GM19438 (cell line): ENCODE data around the gene TMEM239.
A peak's percentile ranks its signal among the peaks of the same experiment; 100 is the strongest.

Experiments used
- ATAC-seq: cut with Tn5 transposase; IDR thresholded peaks from one replicate; pipeline ENCODE4 v1.9.1; 2021; ENCODE audit warnings: low read depth; ENCODE audit not compliant: unreplicated experiment

TMEM239 gene

GRCh38 chr20:2840967-2841531 lies 24.9 kb downstream of the TMEM239 start:
- peak; percentile 50 for ATAC-seq

GRCh38 chr20:2845607-2846006 lies 29.4 kb downstream of the TMEM239 start:
- no peak for ATAC-seq

- ATAC-seq, result no peak
These were observed 30.5 kb downstream of the TMEM239 start for GRCh38 chr20:2846698-2847097.

- ATAC-seq, result no peak
These were observed 31.6 kb downstream of the TMEM239 start for GRCh38 chr20:2847802-2848201.

GRCh38 chr20:2849529-2849928 lies 33.4 kb downstream of the TMEM239 start:
- no peak for ATAC-seq

GRCh38 chr20:2851086-2851485 lies 34.9 kb downstream of the TMEM239 start:
- no peak for ATAC-seq

- ATAC-seq, result no peak
These were observed 42.4 kb downstream of the TMEM239 start for GRCh38 chr20:2858591-2858990.

- ATAC-seq, result no peak
These were observed 43.4 kb downstream of the TMEM239 start for GRCh38 chr20:2859330-2860121.

GRCh38 chr20:2864626-2865025 lies 48.5 kb downstream of the TMEM239 start:
- ATAC-seq, result no peak

GRCh38 chr20:2865101-2865500 lies 48.9 kb downstream of the TMEM239 start:
- ATAC-seq, result no peak

GRCh38 chr20:2865630-2866029 lies 49.5 kb downstream of the TMEM239 start:
- ATAC-seq, result no peak

GRCh38 chr20:2866236-2866635 lies 50.1 kb downstream of the TMEM239 start:
- no peak for ATAC-seq

GRCh38 chr20:2867081-2867864 lies 51.1 kb downstream of the TMEM239 start:
- no peak for ATAC-seq
